GM21447 (cell line): ENCODE data around the gene FAAP100.

Source experiments
- ATAC-seq: cut with Tn5 transposase; IDR thresholded peaks from one replicate; pipeline ENCODE4 v1.9.1; 2021; ENCODE audit not compliant: unreplicated experiment

The FAAP100 gene

DNA sequence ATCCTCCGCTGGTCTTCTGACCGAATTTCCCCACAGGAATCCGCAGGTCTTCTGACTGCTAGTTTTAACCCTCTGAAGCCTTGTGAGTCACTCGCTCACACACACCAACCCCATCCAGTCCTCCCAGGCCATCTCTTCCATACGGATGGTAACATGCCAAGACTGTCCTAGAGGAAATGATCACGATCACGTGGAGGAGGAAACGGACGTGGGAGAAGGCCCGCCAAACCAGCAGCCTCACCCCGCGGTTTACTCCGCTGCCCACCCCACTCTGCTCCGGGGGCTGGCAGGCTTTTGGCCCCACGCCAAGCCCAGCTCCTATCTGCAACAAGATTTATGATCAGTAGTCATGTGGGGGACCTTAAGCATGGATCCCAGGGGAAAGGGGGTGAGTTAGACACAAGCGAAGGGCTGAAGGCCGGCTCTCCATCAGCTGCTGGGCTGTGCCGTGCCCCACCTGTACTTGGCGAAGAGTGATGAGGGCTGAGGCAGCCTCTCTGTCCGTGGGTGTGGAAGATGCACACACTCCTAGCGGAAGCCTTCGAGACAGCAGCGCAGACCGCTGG lies 1.5 kb upstream of the FAAP100 start:
- no peak for ATAC-seq

DNA sequence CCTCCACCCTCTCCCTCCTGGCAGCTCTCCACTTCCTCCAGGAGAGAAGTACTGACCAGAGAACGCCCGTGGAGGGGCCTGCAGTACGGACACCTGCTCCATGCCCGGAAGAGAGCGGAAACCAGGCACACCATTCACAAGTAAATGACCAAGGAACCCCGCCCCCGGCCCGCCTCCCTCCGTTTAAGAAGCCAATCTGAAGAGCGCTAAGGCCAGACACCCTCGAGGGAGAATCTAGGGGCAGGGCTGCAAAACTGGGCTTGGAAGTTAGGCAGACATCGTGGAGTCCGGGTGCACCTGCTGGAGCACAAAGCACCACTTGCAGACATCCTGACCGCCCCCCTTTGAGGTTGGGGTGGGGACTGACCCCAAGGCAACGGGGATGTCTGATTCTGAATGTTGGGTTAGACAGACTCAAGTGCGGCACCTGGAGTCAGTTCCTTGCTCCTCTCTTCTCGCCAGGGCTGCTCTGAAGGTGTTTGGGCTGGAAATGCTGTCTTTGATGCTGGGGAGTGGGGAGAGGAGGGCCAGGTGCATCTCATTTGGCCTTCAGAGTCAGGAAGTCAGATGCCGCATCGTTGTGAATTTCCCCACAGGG lies 964 bp upstream of the FAAP100 start:
- peak; percentile 44 for ATAC-seq

DNA sequence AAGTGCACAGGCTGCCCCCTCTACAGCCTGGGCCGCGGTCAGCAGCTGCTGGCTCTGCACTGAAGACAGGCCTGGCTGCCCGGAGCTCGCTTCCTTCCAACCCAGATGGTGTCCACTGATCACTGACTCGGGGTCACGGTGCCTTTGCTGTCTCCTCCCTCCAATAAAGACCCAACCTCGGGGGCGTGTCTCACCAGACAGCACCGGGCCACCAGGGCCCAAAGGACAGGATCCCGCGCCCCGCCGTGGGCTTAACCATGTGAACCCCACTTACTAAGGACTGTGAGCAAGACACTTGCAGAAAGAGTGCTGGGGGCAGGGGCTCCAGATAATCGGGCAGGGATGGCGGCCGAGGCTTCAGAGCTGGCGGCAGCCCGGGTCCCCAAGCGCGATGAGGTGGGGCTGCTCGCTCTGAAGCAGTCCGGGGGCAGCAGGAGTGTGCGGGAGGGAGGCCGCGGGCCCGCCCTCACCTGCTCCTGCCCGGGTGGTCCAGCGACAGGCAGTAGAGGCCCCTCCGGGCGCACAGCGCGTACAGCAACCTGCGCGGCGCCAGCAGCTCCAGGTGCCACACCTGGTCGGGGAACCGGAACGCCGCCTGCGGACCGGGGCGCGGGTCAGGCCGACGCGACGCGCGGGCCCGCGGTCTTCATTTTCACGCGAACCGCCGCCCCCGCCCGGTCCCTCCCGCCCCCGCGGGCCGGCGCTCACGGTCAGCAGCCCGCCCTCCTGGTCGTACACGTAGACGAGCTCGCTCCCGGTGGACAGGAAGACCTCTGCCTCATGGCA lies 502 bp downstream of the FAAP100 start:
- no peak for ATAC-seq

DNA sequence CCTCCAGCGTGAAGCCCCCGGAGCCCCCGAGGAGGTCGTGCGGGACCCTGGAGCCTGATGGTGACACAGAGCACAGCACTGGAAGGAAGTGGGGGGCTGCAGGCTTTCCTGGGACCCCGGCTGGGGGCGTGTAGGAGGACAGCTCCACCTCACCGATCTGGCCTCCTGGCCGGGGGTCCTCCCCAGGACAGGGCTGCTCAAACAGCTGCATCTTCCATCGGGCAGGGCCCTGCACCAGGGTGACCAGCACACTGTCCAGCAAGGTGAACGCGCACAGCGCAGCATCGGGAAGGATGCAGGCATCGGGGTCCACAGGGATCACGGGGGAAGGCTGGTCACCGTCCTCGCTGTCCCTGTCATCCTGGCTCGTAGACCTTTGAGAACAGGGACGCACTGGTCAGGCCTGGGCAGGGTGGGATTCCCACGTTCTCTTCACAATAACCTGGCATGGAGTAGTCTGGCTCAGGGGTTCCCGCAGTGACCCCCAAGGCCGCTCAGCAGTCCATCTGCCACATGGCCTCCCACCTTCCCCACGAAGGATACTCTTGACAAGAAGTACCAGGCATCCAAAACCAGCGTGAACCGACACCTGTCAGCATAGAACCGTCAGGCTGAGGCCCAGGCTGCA lies 1.2 kb downstream of the FAAP100 start:
- ATAC-seq, result no peak

DNA sequence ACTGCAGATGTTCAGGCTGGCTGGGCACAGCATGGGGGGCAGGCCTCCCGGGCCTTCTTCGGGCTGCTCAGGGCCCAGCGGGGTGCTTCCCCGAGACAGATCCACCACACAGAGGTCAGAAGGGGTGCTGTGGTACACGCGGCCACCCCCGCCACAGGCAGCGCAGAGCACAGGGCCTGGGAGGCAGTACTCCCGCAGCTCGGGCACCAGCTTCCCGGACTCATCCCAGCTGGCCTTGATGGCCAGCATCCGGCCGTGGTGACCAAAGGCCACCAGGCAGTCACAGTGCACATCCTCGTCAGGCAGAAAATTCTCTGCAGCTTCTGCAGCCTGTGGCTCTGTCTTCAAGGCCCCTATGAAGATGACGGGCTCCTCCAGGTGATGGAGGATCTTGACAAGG lies 1.9 kb downstream of the FAAP100 start:
- no peak for ATAC-seq

DNA sequence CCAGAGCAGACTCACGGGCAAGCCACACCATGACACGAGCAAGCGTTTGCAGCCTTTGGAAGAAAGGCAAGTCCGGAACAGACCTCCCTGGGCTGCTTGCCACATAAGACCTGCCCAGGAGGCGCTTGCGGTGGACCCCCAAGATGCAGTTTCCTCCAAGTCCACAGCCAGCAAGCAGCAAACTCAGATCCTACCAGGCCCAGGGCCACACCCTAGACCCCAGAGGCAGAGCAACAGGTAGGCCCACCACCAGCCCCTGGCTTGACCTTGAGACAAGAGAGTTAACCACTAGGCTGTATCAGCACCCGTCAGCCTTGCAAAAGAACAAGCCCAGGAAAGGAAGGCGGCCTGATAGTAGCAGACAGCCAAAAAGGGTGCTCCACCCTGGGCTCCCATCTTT lies 2.3 kb downstream of the FAAP100 start:
- no peak for ATAC-seq

DNA sequence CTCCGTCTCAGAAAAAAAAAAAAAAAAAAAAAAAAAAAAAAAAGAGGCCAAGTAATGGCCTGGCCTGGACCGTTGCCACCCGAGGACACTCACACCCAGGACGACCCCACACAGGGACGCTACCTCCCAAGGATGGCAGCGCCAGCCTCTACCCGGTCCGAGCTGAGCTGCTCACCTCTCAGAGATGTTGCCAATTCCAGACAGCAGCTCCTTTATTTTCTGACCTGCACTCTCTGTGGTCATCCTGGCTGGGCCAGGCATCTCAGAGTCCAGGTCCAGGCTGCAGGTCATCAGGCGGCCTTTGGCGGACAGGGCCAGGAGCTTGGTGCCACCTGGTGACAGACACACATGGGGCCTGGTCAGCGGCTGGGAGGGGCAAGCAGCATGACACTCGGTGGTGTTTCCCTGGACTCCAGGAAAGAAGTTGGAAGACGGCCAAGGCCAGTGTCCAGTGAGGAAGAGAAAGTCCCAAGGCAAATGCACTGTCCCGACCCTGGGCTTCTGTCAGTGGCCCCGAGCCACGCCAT lies 3.1 kb downstream of the FAAP100 start:
- ATAC-seq, result no peak

DNA sequence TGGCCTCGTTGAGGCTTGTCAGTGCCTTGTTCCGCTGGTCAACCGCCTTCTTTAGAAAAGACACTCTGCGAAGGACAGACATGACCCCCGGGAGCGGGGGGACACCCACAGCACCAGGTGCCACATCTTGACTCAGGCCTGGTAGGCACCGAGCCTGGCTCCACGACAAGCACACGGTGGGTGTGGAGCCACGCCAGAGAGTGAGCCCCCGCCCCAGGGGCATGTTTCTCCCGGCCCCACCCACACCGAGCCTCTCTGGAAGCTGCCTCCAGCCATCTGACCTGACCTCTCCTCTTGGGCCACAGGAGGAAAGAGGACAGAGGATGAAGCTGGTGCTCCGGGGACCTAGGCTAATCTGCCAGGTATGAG lies 4.6 kb downstream of the FAAP100 start:
- no peak for ATAC-seq

DNA sequence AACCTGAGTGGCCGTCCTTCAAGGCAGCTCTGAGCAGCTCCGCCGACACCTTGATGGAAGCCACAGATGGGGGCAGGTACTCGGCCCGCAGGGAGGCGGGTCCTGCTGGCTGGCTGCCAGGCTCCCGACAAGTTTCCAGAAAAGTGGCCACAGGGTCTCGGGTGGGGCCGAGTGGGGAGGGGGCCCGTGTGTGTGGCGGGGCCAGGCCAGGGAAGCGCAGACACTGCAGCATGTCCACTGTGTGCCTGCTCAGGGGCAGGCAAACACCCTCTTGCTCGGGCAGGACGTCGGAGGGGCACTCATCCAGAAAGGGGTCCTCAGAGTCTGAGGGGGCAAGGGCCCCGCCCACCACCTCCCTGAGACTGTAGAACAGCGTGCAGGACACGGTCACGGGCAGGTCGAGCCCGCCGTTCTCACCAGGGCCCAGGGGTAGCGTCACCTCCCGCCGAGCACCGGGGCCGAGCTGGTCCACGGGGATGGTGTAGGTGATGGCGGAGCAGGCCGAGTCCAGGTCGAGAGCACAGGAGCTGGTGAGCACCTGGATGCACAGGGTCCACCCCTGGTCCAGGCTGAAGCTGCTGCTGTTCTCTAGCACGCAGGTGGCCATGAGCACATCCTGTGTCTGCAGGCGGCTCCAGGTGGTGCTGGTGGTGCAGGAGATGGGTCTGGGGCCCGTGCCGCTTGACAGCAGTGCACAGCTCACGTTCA lies 5.1 kb downstream of the FAAP100 start:
- no peak for ATAC-seq

DNA sequence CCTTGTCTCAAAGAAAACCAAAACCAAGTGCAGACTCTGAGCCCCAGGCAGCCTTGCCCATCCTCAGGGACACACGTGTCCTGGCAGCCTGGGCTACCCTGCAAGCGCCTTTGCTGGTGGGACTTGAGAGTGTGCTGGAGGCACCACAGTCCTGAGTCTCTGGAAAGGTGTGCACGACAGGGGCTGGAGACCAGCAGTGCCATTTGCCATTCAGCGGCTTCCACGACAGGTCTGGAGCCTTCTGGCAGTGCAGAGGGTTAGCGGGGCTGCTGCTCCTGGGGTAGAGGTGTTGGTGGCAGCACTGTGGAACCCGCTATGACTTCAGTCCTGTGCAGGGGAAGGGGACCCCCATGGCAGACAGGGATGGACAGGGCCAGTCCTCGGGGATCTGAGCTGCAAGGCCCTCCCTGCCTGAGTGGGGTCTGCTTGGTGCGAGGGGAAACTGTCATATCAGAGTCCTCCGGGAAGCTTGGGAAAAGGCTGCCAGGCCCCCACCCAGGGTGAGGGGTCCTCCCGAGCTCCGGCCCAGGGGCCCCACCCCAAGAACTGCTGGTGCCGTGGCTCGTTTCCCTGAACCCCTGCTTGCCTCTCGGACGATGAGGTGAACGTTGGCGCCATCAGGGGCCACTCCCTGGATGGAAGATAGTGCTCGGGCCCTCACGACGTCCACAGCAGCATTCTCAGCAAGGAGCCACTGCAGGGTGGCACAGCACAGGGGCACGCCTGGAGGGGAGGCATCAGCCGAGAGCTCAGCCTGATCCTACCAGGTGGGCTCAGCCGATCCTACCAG lies 6.8 kb downstream of the FAAP100 start:
- ATAC-seq, result no peak

DNA sequence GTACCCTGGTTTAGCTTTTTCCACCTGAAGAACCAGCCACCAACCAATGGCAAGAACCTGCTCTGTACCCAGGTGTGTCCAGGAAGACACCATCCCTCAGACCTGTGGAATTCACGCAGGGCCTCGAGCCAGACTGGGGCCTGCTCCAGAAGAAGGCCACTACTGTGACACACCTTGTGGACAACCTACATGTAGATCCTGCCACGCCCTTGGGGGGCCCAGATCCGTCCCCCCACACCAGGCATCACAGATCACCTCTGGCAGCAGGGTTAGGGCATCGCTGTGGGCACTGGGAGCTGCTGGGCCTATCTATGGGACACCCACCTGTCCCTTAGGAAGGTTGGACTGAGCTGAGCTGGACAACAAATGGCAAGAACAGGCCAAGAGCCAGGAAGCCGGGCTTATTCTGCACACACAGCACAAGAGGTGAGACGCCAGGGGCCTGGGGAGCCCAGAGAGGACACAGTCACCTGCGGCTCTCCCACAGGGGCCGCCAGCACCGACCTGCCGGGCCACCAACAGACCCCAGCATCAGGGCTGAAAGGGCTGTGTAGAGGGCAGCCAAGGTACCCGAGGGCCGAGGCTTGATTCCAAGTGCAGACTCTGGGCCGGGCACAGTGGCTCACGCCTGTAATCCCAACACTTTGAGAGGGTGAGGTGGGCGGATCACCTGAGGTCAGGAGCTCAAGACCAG lies 7.7 kb downstream of the FAAP100 start:
- ATAC-seq, result no peak

DNA sequence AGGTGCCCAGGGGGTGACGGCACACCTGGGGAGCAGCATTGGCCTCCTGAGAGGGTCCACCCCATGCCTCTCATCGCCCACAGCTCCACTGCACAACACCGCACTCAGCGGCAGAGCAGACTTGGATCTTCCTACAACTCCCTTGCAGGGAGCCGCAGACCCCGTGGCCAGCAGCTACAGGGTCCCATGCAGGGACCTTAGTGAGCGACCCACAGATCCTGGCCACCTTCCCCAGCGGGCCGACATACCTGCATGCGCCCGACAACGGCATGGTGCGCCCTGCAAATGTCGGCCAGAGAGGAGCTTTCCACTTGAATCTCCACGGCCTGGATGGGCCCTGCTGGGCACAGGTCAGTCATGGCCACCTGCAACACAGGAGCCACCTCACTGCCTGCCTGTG lies 8.4 kb downstream of the FAAP100 start:
- no peak for ATAC-seq

DNA sequence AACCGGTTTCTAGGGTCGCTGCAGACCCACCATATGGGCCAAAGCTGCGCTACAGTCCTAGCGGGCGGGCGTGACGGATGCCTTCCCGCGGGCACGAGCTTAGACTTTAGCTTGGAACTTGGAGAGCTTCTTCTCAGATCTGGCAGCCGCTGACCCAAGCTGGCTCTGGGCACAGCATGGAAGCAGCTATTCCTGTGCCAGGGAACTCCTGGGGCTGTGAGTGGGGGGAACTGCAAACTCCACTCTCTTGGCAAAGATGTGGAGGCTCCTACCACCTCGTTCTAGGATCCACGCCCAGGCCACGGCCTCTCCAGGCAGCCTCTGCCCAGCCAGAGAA lies 8.8 kb downstream of the FAAP100 start:
- ATAC-seq, result no peak

DNA sequence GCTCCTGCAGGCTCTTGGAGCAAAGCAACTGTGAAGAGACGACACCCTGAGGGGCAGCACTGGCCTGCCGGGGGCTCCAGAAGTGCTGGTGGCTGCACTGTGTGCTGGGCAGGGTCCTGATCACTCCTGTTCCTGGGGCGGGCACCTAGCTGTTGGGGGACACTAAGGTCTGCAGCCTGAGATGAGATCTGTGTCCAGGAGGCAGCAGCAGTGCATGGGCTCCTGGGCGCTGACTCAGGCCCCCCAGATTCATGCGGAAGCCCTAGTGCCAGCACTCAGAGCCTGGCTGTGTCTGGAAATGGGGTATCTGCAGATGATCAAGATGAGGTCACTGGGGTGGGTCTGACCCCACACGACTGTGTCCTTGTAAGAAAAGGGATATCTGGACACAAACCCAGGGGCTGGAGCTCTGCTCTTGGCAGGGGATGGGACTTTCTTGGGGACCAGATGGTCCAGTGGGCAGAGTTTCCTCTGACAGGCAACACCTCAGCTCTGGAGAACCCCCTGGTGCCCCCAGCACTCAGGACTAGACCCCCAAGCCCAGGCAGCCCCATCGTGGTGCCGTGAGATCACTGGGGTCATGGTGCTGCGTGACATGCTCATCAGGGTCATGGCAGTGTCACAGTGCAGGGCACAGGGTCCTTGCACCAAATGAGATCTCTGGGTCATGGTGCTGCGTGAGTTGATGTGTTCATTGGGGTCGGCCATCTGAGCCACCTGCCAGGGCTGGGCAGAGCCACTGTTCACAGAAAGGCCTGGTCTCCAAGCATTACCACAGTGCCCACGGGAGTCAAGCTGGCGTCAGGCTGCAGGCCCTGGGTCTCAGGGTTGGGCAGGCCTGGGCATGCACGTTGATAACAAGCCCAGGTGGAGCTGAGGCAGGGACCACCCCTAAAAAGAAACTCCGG lies 9.5 kb downstream of the FAAP100 start:
- ATAC-seq, result no peak

DNA sequence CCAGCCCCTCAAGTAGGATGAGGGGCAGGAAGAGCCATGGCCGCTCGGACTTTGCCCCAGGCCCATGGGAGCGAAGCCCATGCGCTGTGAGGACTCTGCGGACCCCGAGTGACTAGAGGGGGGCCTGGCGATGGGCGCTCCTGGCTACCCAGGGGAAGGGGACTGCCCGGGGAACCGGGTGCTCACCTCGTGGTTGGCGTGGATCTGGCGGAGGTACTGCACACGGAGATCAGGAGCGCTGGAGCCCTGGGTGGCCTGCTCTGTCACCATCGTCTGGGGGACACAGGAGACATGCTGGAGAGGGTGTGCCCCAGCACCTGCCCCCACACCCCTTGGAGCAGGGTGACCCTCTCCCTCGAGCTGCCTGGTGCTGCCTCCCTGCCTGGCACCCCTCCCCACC lies 11.0 kb downstream of the FAAP100 start:
- no peak for ATAC-seq

DNA sequence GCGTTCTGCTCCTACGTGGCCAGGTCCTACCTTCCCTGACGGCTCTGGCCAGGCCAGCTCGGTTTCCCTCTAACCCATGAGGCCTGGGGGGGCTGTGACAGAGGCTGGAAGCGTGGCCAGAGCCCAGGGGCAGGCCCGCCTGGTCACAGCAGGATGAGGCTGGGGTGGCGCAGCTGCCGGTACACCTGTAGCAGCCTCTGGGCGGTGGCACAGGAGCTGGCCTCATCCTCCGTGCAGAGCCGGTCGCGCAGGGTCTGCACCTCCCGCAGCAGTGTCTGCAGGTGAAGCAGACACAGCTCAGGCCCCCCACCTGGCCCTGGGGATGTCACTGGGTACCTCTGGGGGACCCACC lies 11.5 kb downstream of the FAAP100 start:
- ATAC-seq, result no peak

DNA sequence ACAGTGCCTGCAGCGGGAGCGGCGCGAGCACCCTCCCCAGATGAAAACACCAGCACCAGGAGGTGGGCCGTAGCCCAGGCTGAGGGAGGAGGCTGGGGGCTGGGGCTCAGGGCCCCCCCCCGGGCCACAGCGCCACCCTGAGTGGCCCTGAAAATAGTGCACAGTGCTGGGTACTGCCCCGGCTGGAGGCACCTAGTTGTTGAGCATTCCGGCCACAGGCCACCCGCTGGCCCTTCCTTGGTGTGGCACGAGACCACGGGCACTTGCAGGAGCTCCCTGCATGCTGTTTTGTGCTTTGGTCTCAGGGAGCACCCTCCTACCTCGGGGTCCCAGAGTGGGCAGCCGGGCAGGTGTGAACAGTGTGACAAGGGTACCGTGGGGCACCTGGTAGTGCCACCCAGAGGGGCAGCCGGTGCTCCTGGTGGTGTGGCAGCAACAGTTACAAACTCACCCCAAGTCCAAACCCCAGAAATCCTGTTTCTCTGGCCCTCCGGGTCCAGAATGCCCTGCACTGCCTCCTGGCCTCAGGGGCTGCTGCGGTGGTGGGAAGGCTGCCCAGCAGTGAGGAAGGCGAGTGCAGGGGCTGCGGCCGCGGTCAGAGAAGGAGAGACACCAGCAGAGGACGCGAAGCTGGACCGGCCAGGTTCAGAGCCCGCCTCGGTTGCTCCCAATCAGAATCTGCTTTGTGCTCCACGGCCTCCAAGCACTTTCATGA lies 12.0 kb downstream of the FAAP100 start:
- ATAC-seq, result no peak

DNA sequence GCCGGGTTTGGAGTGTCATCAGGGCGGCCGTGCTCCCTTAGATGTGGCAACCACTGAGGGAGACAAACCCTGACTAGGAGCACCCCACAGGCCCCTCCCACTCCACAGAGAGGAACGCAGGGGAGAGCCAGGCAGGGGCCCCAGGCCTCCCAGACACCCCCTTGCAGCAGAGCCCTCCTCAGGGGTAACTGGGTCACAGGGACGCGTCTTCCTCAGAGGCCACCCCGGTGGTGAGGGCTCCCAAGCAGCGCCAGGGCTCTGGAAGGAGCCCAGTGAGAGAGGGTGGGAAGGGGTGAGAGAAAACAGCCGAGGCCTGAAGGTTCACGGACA lies 12.6 kb downstream of the FAAP100 start:
- ATAC-seq, result no peak
